ENCODE results near the gene FUS. TPM values are rescaled to one million over a fixed set of nuclear protein-coding genes. Genes with fewer than 3 reads are reported as not detected.
"Not testable (repeated sequence)": the region's sequence is repeated elsewhere in the genome, so short reads cannot be mapped to it uniquely, and the experiment has no call there.

The FUS gene
- total RNA-seq, 6 experiments from 2014 or later = 18.7 to 69.7 (median 40.4) TPM

- WGBS (ENCODE audit: insufficient coverage, low coverage, low lambda C conversion rate, missing lambda C conversion rate) = 53% methylated on average over 7 of the region's 27 CpGs
- H3K27me3 ChIP-seq = no peaks in the 10 kb centered on the region
- H3K9me3 ChIP-seq = no peaks in the 10 kb centered on the region
- ATAC-seq (no peak), DNase-seq (peak in 1 of 3 donors; percentile 46)
- TF ChIP-seq POLR2A (IDR thresholded peaks at IDR 0.05) (no peak), CTCF (IDR thresholded peaks at IDR 0.05) (no peak)
- no peaks in the 10 kb centered on the region for H3K36me3 ChIP-seq
- peaks cover 0 to 21% (median 9%) of the 10 kb centered on the region in 4 donors for H3K4me1 ChIP-seq
- intact Hi-C loops (cut with DNase I) = no loop called here
- no peak overlapping the region for H3K4me3 ChIP-seq
- no peak overlapping the region for H3K27ac ChIP-seq
Observed at GRCh38 chr16:31138621-31139578, 41.0 kb upstream of the FUS start.

GRCh38 chr16:31141071-31141469 is 38.9 kb upstream of the FUS start:
- peak overlapping the region; percentile 59 to 64 (median 63) for H3K27ac ChIP-seq
- intact Hi-C loops (cut with DNase I); H3K27me3 ChIP-seq; DNase-seq; H3K36me3 ChIP-seq; H3K4me3 ChIP-seq; H3K9me3 ChIP-seq; ATAC-seq: not testable (repeated sequence)
- WGBS (ENCODE audit: insufficient coverage, low coverage, low lambda C conversion rate, missing lambda C conversion rate) = 88% methylated on average over 7 of the region's 9 CpGs
- peaks cover 0 to 18% (median 9%) of the 10 kb centered on the region in 4 donors for H3K4me1 ChIP-seq

GRCh38 chr16:31141489-31142108 is 38.3 kb upstream of the FUS start:
- H3K36me3 ChIP-seq = no peaks in the 10 kb centered on the region
- peak overlapping the region; percentile 59 to 64 (median 63) for H3K27ac ChIP-seq
- ATAC-seq = peak; percentile 0 to 4 (median 4)
- intact Hi-C loops (cut with DNase I) = no loop called here
- H3K9me3 ChIP-seq = no peaks in the 10 kb centered on the region
- WGBS (ENCODE audit: insufficient coverage, low coverage, low lambda C conversion rate, missing lambda C conversion rate) = 24% methylated on average over 5 of the region's 10 CpGs
- DNase-seq = no peak
- TF ChIP-seq POLR2A (IDR thresholded peaks at IDR 0.05) (no peak), CTCF (IDR thresholded peaks at IDR 0.05) (no peak)
- no peaks in the 10 kb centered on the region for H3K27me3 ChIP-seq
- H3K4me1 ChIP-seq = peaks cover 0 to 18% (median 9%) of the 10 kb centered on the region in 4 donors
- peak overlapping the region in 2 of 3 donors; percentile 23 to 24 for H3K4me3 ChIP-seq

DNA sequence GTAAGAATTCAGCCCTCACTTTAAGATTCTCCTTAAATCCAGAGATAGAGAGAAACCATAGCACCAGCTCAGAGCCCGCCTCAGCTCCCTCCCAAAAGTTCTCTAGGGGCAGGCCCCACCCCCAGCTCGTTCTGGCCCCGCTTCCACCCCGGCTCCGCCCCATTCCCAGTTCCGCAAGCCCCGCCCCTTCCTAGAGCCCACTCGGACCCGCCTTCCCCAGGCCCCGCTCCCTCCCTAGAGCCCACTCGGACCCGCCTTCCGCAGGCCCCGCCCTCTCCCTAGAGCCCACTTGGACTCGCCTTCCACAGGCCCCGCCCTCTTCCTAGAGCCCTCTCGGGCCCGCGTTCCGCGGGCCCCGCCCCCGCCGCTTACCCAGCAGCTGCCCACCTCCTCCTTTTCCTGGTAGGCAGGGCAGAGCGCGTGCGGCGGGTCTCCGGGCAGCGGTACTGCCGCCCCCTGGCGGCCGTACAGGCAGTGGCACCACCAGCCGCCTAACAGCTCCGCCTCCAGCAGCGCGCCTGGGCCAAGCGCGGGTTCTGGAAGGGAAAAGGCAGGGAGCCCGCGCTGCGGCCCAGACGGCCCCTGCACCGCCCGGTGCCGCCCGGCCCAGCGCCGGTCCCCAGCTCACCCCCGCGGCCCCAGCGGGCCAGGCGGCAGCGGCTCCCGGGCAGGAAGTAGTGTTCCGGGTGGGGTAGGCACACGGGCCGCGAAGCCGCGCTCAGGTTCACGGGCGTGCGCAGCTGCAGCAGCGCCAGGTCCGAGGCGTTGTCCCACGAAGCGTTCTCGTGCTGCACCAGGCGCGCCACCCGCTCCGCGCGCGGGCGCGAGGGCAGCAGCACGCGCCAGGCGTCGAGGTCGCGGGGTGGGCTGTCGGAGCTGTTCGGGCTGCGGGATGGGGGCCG is 37.6 kb upstream of the FUS start:
- no peaks in the 10 kb centered on the region for H3K27me3 ChIP-seq
- H3K4me3 ChIP-seq = peak overlapping the region; percentile 17 to 51 (median 48)
- H3K27ac ChIP-seq = peak overlapping the region; percentile 64 to 78 (median 75)
- 0% methylated on average over 14 of the region's 89 CpGs for WGBS (ENCODE audit: insufficient coverage, low coverage, low lambda C conversion rate, missing lambda C conversion rate)
- DNase-seq (peak; percentile 100), ATAC-seq (peak; percentile 95 to 98 (median 96))
- TF ChIP-seq CTCF (IDR thresholded peaks at IDR 0.05) = peak; percentile 95 to 100 (median 96)
- peak; percentile 35 for TF ChIP-seq POLR2A (IDR thresholded peaks at IDR 0.05)
- peaks cover 0 to 18% (median 9%) of the 10 kb centered on the region in 4 donors for H3K4me1 ChIP-seq
- H3K36me3 ChIP-seq = no peaks in the 10 kb centered on the region
- no peaks in the 10 kb centered on the region for H3K9me3 ChIP-seq
- intact Hi-C loops (cut with DNase I) = no loop called here

Data from right lobe of liver (tissue), 6 donors.